Measurements from ENCODE around the gene SLC6A17.

GRCh38 chr1:110227774-110228173 is 77.5 kb downstream of the SLC6A17 start:
- TF ChIP-seq CTCF (IDR thresholded peaks at IDR 0.05; ENCODE audit: low read depth, low read length) (no peak), POLR2A (IDR thresholded peaks at IDR 0.05; ENCODE audit: extremely low read depth, insufficient read length) (no peak)

Data from NB4 (cell line).